H9 (cell line): Measurements from ENCODE around the gene ZBP1. TPM values are rescaled to one million over a fixed set of nuclear protein-coding genes. Genes with fewer than 3 reads are reported as not detected.

Source experiments
- DNase-seq: peaks from one replicate; pipeline ENCODE4 v3.0.0-alpha.2; 2017
- H2AFZ ChIP-seq: one replicate; pipeline ENCODE4 v1.6.1; 2013; ENCODE audit warnings: mild to moderate bottlenecking, low read length, control low read depth, moderate library complexity
- H2AK5ac ChIP-seq: 2 replicates; pipeline ENCODE4 v1.6.1; 2013; ENCODE audit warnings: low read length, control low read depth, mixed read lengths; ENCODE audit not compliant: insufficient read length
- H2BK120ac ChIP-seq: one replicate; pipeline ENCODE4 v1.6.1; 2013; ENCODE audit warnings: low read depth, mild to moderate bottlenecking, low read length, control low read depth, inconsistent platforms; ENCODE audit not compliant: poor library complexity, severe bottlenecking
- H2BK12ac ChIP-seq: 2 replicates; pipeline ENCODE4 v1.6.1; 2013; ENCODE audit warnings: low read length, control low read depth, mixed read lengths, low read depth; ENCODE audit not compliant: insufficient read length
- H2BK15ac ChIP-seq: 2 replicates; pipeline ENCODE4 v1.6.1; 2013; ENCODE audit warnings: low read depth, low read length, control low read depth
- H2BK20ac ChIP-seq: one replicate; pipeline ENCODE4 v1.6.1; 2013; ENCODE audit warnings: low read depth, mild to moderate bottlenecking, low read length, control low read depth, inconsistent platforms; ENCODE audit not compliant: poor library complexity, severe bottlenecking
- H2BK5ac ChIP-seq: 2 replicates; pipeline ENCODE4 v1.6.1; 2013; ENCODE audit warnings: low read length, control low read depth, mixed read lengths; ENCODE audit not compliant: insufficient read length
- H3K14ac ChIP-seq: 2 replicates; pipeline ENCODE4 v1.6.1; 2013; ENCODE audit warnings: low read length, control low read depth; ENCODE audit not compliant: insufficient read depth
- H3K18ac ChIP-seq: 2 replicates; pipeline ENCODE4 v1.6.1; 2013; ENCODE audit warnings: low read depth, mild to moderate bottlenecking, mixed read lengths, low read length, control low read depth; ENCODE audit not compliant: insufficient read length
- H3K23ac ChIP-seq: 2 replicates; pipeline ENCODE4 v1.6.1; 2013; ENCODE audit warnings: low read length, control low read depth, mixed read lengths, low read depth; ENCODE audit not compliant: insufficient read length
- H3K23me2 ChIP-seq: 2 replicates; pipeline ENCODE4 v1.6.1; 2013; ENCODE audit warnings: low read depth, mild to moderate bottlenecking, mixed read lengths, low read length, control low read depth; ENCODE audit not compliant: insufficient read length, poor library complexity, severe bottlenecking
- H3K27ac ChIP-seq: 2 replicates; pipeline ENCODE4 v1.5.1; 2013; ENCODE audit warnings: low read length, control low read depth, mixed read lengths, low read depth; ENCODE audit not compliant: insufficient read length
- H3K27me3 ChIP-seq: 2 replicates; pipeline ENCODE4 v1.6.1; 2013; ENCODE audit warnings: low read length, control low read depth, inconsistent platforms; ENCODE audit not compliant: insufficient read depth
- H3K4ac ChIP-seq: 2 replicates; pipeline ENCODE4 v1.6.1; 2013; ENCODE audit warnings: low read depth, mild to moderate bottlenecking, control low read depth, inconsistent platforms, low read length, moderate library complexity
- H3K4me1 ChIP-seq: 2 replicates; pipeline ENCODE4 v1.6.1; 2013; ENCODE audit warnings: low read length, control low read depth, inconsistent platforms; ENCODE audit not compliant: insufficient read depth
- H3K4me2 ChIP-seq: 2 replicates; pipeline ENCODE4 v1.6.1; 2013; ENCODE audit warnings: low read length, control low read depth, mixed read lengths; ENCODE audit not compliant: insufficient read length, insufficient read depth
- H3K56ac ChIP-seq: 2 replicates; pipeline ENCODE4 v1.6.1; 2013; ENCODE audit warnings: low read depth, mild to moderate bottlenecking, mixed read lengths, low read length, control low read depth; ENCODE audit not compliant: insufficient read length
- H3K79me1 ChIP-seq: 2 replicates; pipeline ENCODE4 v1.6.1; 2013; ENCODE audit warnings: low read depth, mild to moderate bottlenecking, moderate library complexity, low read length, control low read depth, inconsistent platforms; ENCODE audit not compliant: insufficient read depth, poor library complexity, severe bottlenecking
- H3K79me2 ChIP-seq: 2 replicates; pipeline ENCODE4 v1.6.1; 2013; ENCODE audit warnings: low read length, control low read depth, inconsistent platforms; ENCODE audit not compliant: insufficient read depth
- H3K9ac ChIP-seq: 2 replicates; pipeline ENCODE4 v1.6.1; 2013; ENCODE audit warnings: low read length, control low read depth, mixed read lengths; ENCODE audit not compliant: insufficient read length; ENCODE audit errors: extremely low read depth
- H3K9me3 ChIP-seq: one replicate; pipeline ENCODE4 v1.6.1; 2013; ENCODE audit warnings: low read depth, low read length, inconsistent platforms; ENCODE audit not compliant: control insufficient read depth
- H3T11ph ChIP-seq: one replicate; pipeline ENCODE4 v1.6.1; 2013; ENCODE audit warnings: mild to moderate bottlenecking, low read length, control low read depth, inconsistent platforms
- H4K20me1 ChIP-seq: one replicate; pipeline ENCODE4 v1.6.1; 2013; ENCODE audit not compliant: control insufficient read depth, insufficient read length, insufficient read depth
- H4K5ac ChIP-seq: 2 replicates; pipeline ENCODE4 v1.6.1; 2013; ENCODE audit warnings: low read depth, mild to moderate bottlenecking, mixed read lengths, low read length, control low read depth; ENCODE audit not compliant: insufficient read length
- H4K8ac ChIP-seq: replicated peaks from 2 replicates; pipeline ENCODE4 v1.6.1; 2013; ENCODE audit warnings: low read length, control low read depth, mixed read lengths, low read depth; ENCODE audit not compliant: insufficient read length
- H4K91ac ChIP-seq: 2 replicates; pipeline ENCODE4 v1.6.1; 2013; ENCODE audit warnings: low read depth, mild to moderate bottlenecking, moderate library complexity, mixed read lengths, low read length, control low read depth; ENCODE audit not compliant: insufficient read length
- H3K27ac Mint-ChIP-seq, 3 experiments: 2 replicates in 2 of 3; 3 replicates in 1 of 3; pipeline ENCODE4 v1.8.0; 2020 to 2021; ENCODE audit warnings: mixed read lengths in 3 of 3, mild to moderate bottlenecking in 1 of 3, moderate library complexity in 1 of 3
- H3K27me3 Mint-ChIP-seq: 2 replicates; pipeline ENCODE4 v1.8.0; 2021; ENCODE audit warnings: low read depth, mild to moderate bottlenecking, moderate library complexity, mixed read lengths
- H3K36me3 Mint-ChIP-seq, 3 experiments: 2 replicates in 2 of 3; 3 replicates in 1 of 3; pipeline ENCODE4 v1.8.0; 2020 to 2021; ENCODE audit warnings: low read depth in 3 of 3, mixed read lengths in 3 of 3; ENCODE audit not compliant: insufficient read depth in 1 of 3
- H3K4me1 Mint-ChIP-seq, 2 experiments: 2 replicates each; pipeline ENCODE4 v1.8.0; 2020; ENCODE audit warnings: mixed read lengths in 2 of 2
- H3K4me3 Mint-ChIP-seq, 2 experiments: 2 replicates in 1 of 2; 3 replicates in 1 of 2; pipeline ENCODE4 v1.8.0; 2020 to 2021; ENCODE audit warnings: mild to moderate bottlenecking in 2 of 2, mixed read lengths in 2 of 2, moderate library complexity in 1 of 2
- H3K9me3 Mint-ChIP-seq, 2 experiments: 2 replicates in 1 of 2; 3 replicates in 1 of 2; pipeline ENCODE4 v1.8.0; 2020; ENCODE audit warnings: mild to moderate bottlenecking in 2 of 2, mixed read lengths in 2 of 2, moderate library complexity in 1 of 2
- WGBS: extraction: QIAGEN DNeasy Blood & Tissue Kit; methylation state at CpG from one replicate; pipeline ENCODE4 v1.1.7; 2013; ENCODE audit warnings: missing lambda C conversion rate, low lambda C conversion rate, mixed read lengths; ENCODE audit not compliant: insufficient read length; ENCODE audit errors: extremely low coverage; 5-methylcytosine and 5-hydroxymethylcytosine counted together
- total RNA-seq: library from RNA; stranded (reverse); gene quantifications from 2 replicates; pipeline ENCODE4 v1.2.1, GENCODE V29; 2021
- TF ChIP-seq, protein P1 (sequence below): fragments of 200-600 bp; sonication (generic); conservative IDR thresholded peaks from 3 replicates; pipeline ENCODE4 v1.8.0; 2021; ENCODE audit warnings: antibody characterized with exemption, mild to moderate bottlenecking

The ZBP1 gene
- total RNA-seq, 1 experiment from 2014 or later: not detected

DNA sequence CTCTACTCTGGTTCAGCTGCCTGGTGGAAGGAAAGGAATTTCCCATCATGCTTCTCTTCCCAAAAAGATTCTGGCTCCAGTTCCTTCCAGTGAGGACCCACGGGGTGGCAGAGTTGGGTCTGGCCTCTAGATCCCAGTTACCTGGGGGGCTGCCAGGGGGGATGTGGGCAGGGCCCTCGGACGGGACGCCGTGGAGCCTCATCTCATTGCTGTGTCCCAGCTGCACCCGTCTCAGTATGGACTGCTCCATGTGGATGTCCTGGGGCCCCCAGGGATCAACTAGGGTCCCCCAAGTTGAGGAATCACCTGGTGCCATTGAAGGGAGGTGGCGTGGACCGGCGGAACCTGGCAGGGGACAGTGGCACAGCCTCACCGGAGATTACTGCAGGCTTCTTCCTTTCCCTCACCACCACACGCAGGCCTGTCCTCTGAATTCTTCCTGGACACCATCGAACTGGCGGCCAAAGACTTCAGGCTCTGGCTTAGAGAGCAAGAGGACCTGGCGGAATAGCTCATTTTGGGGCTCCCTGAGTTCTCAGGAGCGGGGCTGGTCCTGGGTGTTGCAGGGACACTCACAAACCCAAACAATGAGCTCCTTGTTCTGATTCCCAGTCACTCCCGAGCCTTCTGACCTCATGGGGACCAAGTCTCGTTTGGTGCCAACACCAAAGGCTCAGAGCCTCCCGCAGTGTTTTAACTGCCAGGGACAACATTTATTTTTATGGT lies 8.5 kb downstream of the ZBP1 start:
- Histone ChIP-seq H3K14ac (no peak overlapping the region; the same call in 1 of the 2 replicates), H2AK5ac (no peak overlapping the region), H3K9ac (no peak overlapping the region), H3K27me3 (no peaks in the 10 kb centered on the region), H2BK5ac (no peak overlapping the region), H4K20me1 (no peaks in the 10 kb centered on the region), H4K8ac (no peak overlapping the region), H2AFZ (no peak overlapping the region), H3K4ac (no peak overlapping the region), H3K23ac (no peak overlapping the region), H3K9me3 (no peaks in the 10 kb centered on the region), H3K27ac (no peak overlapping the region), H3K4me2 (no peak overlapping the region), H3K56ac (no peak overlapping the region), H2BK20ac (no peak overlapping the region), H2BK15ac (no peak overlapping the region), H3K18ac (no peak overlapping the region), H3K23me2 (no peaks in the 10 kb centered on the region), H3K79me2 (no peaks in the 10 kb centered on the region), H3K79me1 (no peaks in the 10 kb centered on the region), H3K4me1 (no peaks in the 10 kb centered on the region), H2BK120ac (no peak overlapping the region), H2BK12ac (no peak overlapping the region), H3T11ph (no peak overlapping the region), H4K5ac (no peak overlapping the region), H4K91ac (no peak overlapping the region)
- Mint-ChIP-seq H3K4me3 (no peak overlapping the region), H3K4me1 (peaks cover 6 to 10% of the 10 kb centered on the region in 2 experiments), H3K9me3 (no peaks in the 10 kb centered on the region), H3K27me3 (peaks cover 3% of the 10 kb centered on the region; the same call in 1 of the 2 replicates), H3K27ac (no peak overlapping the region), H3K36me3 (no peaks in the 10 kb centered on the region)
- TF ChIP-seq, protein P1, sequence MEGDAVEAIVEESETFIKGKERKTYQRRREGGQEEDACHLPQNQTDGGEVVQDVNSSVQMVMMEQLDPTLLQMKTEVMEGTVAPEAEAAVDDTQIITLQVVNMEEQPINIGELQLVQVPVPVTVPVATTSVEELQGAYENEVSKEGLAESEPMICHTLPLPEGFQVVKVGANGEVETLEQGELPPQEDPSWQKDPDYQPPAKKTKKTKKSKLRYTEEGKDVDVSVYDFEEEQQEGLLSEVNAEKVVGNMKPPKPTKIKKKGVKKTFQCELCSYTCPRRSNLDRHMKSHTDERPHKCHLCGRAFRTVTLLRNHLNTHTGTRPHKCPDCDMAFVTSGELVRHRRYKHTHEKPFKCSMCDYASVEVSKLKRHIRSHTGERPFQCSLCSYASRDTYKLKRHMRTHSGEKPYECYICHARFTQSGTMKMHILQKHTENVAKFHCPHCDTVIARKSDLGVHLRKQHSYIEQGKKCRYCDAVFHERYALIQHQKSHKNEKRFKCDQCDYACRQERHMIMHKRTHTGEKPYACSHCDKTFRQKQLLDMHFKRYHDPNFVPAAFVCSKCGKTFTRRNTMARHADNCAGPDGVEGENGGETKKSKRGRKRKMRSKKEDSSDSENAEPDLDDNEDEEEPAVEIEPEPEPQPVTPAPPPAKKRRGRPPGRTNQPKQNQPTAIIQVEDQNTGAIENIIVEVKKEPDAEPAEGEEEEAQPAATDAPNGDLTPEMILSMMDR: no peak
- DNase-seq: no peak
- WGBS: no CpG with 5 or more reads among the region's 18 CpGs
